GM23338 (cell line): ENCODE measurements around the gene ERP29.

Source experiments
- CREB1 ChIP-seq: fragments of 250-450 bp; sonication (Bioruptor Pico); IDR thresholded peaks from 2 replicates; pipeline ENCODE4 v1.5.0; 2020; ENCODE audit warnings: low read depth, mild to moderate bottlenecking, moderate library complexity
- CTCF ChIP-seq, 2 experiments: fragments of 200-600 bp in 1 of 2; sonication (generic) in 1 of 2; conservative IDR thresholded peaks; 2 replicates each; pipeline versions ENCODE4 v1.5.1 to v1.6.1; 2016 to 2017; ENCODE audit warnings: antibody characterized with exemption in 2 of 2, low read depth in 2 of 2, mild to moderate bottlenecking in 2 of 2, moderate library complexity in 1 of 2
- EZH2 ChIP-seq: fragments of 200-600 bp; sonication (generic); IDR thresholded peaks from one replicate; pipeline ENCODE4 v1.8.0; 2017; ENCODE audit warnings: antibody characterized with exemption, mild to moderate bottlenecking, low read depth; ENCODE audit not compliant: unreplicated experiment

- no peak for TF ChIP-seq CTCF (conservative IDR thresholded peaks at IDR 0.05; ENCODE audit: low read depth in 2 of 2)
- no peak for TF ChIP-seq EZH2
- no peak for TF ChIP-seq CREB1 (CRISPR knock-in tag)
These were observed 7.5 kb upstream of the ERP29 start for GRCh38 chr12:112005419-112006395.
